HG03460 (cell line): Measurements from ENCODE around the gene GZF1.

Experiments
- ATAC-seq: cut with Tn5 transposase; IDR thresholded peaks from one replicate; pipeline ENCODE4 v1.9.1; 2021; ENCODE audit not compliant: unreplicated experiment

The GZF1 gene

GRCh38 chr20:23368316-23369071 lies 6.5 kb downstream of the GZF1 start:
- ATAC-seq: no peak

GRCh38 chr20:23369072-23369823 lies 7.3 kb downstream of the GZF1 start:
- ATAC-seq: no peak

GRCh38 chr20:23370274-23370673 lies 8.3 kb downstream of the GZF1 start:
- ATAC-seq: no peak

- ATAC-seq: no peak
Observed at GRCh38 chr20:23370873-23371272, 8.9 kb downstream of the GZF1 start.

- ATAC-seq: no peak
Observed at GRCh38 chr20:23371496-23371895, 9.5 kb downstream of the GZF1 start.

- no peak for ATAC-seq
Observed at GRCh38 chr20:23374441-23374840, 12.5 kb downstream of the GZF1 start.

GRCh38 chr20:23375827-23376226 lies 13.8 kb downstream of the GZF1 start:
- ATAC-seq: no peak

- ATAC-seq: no peak
Observed at GRCh38 chr20:23379772-23380171, 17.8 kb downstream of the GZF1 start.

- no peak for ATAC-seq
Observed at GRCh38 chr20:23381876-23382275, 19.9 kb downstream of the GZF1 start.

- no peak for ATAC-seq
Observed at GRCh38 chr20:23386304-23387117, 24.5 kb downstream of the GZF1 start.

- no peak for ATAC-seq
Observed at GRCh38 chr20:23387118-23387443, 25.1 kb downstream of the GZF1 start.

GRCh38 chr20:23390091-23390774 lies 28.3 kb downstream of the GZF1 start:
- no peak for ATAC-seq

GRCh38 chr20:23391707-23392310 lies 29.8 kb downstream of the GZF1 start:
- ATAC-seq: no peak

- ATAC-seq: no peak
Observed at GRCh38 chr20:23393996-23394775, 32.2 kb downstream of the GZF1 start.

GRCh38 chr20:23396950-23397627 lies 35.1 kb downstream of the GZF1 start:
- no peak for ATAC-seq

- ATAC-seq: no peak
Observed at GRCh38 chr20:23397961-23398360, 36.0 kb downstream of the GZF1 start.

- no peak for ATAC-seq
Observed at GRCh38 chr20:23399568-23400241, 37.7 kb downstream of the GZF1 start.

- ATAC-seq: no peak
Observed at GRCh38 chr20:23401051-23401450, 39.1 kb downstream of the GZF1 start.

GRCh38 chr20:23403751-23404150 lies 41.8 kb downstream of the GZF1 start:
- ATAC-seq: no peak
